Fibroblast of villous mesenchyme (primary cell): Measurements from ENCODE around the gene KISS1. TPM values are rescaled to one million over a fixed set of nuclear protein-coding genes. Genes with fewer than 3 reads are reported as not detected.
A peak's percentile ranks its signal among the peaks of the same experiment; 100 is the strongest.

Source experiments
- DNase-seq: peaks from one replicate; pipeline ENCODE4 v3.0.0-alpha.2; 2010; ENCODE audit warnings: low read depth
- H3K4me3 ChIP-seq: 2 replicates; pipeline ENCODE4 v1.5.1; 2011; ENCODE audit warnings: low read depth, mild to moderate bottlenecking, low read length
- CTCF ChIP-seq: IDR thresholded peaks from 2 replicates; pipeline ENCODE4 v1.5.1; 2012; ENCODE audit warnings: low read depth, mild to moderate bottlenecking, low read length; ENCODE audit not compliant: insufficient read depth
- total RNA-seq: library from RNA; depleted of rRNA; stranded (reverse); fragments of >200 nt; gene quantifications from 2 replicates; pipeline ENCODE4 v1.2.3, GENCODE V29; 2012

Gene KISS1
- total RNA-seq, 1 donor: 5.6 TPM

DNA sequence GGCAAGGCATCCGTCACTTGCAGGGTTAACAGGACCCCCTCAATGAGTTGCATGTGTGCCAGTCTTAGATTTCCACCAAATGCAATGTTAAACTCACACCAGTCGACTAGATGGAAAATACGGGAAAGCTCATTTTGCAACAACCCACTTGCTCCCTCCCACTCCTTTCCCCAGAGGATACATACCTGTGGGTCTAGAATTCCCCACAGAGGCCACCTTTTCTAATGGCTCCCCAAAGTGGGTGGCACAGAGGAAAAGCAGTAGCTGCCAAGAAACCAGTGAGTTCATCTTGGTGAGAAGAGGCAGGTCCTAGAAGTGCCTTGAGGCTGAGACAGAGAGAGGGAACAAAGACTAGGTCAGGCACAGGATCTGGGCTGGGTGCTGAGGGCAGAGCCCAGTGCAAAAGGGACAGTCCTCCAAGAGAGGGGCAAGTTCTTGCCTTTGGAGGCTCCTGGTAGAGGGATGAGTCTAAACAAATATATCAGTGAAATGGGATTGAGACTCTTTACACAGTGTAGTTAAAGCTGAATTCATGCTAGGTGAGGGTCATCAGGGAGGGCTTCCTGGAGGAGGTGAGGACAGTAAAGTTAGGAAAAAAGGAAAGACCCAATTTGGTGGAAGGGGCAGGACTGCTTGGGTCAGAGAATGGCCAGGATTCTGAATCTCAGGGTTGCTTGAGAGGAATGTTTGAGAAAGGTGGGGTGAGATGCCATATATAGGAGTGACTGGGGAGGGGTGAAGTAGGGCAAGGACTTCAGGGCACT is 3.5 kb downstream of the KISS1 start:
- TF ChIP-seq CTCF: no peak
- no peak overlapping the region for H3K4me3 ChIP-seq
- no peak for DNase-seq

- no peak overlapping the region for H3K4me3 ChIP-seq
- no peak for TF ChIP-seq CTCF
- no peak for DNase-seq
These were observed 4.2 kb downstream of the KISS1 start for GRCh38 chr1:204192046-204192445.

DNA sequence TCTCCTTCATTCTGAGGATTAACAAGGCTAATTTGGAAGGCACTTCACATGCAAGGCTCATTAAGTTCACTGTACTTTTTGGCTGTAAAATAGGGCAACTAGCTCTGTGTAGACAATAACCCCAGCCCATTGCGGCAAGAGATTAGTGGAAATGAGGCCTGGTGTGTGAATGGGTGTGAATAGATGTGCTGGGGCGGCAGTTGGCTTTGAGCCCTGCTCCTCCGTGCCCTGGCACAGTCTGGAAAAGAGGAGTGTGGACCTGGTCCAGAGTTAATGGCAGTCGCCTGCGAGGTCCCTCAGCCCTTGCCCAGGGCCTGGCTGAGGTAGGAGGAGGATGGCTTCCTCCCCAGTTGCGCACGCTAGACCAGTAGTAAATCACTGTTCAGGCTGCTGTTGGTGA is 4.8 kb downstream of the KISS1 start:
- DNase-seq: no peak
- H3K4me3 ChIP-seq: no peak overlapping the region
- TF ChIP-seq CTCF: no peak

DNA sequence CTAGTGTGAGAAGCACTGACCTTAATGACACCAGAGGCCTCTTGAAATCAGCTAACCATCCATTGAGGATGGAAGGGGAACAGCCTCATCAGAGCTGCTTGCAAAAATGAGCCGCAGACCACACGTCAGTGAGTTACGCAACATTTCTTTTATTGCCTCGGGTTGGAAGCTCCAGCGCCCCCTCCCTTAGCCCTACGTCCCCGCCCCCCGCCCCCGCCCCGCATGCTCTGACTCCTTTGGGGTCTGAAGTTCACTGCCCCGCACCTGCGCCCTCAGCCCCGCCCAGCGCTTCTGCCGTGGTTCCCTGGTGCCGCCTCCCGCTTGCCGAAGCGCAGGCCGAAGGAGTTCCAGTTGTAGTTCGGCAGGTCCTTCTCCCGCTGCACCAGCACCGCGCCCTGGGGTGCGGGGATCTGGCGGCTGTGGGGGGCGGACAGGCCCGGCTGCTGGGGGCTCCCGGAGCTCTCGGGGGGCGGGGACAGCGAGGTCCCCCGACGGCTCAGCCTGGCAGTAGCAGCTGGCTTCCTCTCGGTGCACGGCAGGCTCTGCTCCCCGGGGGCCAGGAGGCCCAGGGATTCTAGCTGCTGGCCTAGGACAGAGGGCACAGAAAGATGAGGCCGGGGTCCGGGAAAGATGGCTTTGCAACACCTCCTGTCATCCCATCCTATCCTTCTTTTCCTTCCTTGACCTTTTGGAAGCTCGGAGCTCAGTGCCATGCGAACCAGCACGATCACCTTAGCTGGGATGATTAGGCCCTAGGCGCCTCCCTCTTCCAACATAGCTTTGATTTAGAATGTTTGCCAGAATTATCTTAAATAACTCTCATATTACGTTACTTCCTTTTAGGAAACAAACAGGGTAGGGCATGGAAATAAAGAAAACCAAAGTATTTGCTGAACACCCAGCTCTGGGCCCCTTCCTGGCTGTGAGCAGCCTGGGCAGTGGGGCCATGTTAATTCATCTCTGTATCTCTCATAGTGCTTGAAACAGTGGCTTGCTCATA is 5.8 kb downstream of the KISS1 start:
- H3K4me3 ChIP-seq: peak overlapping the region; percentile 31
- TF ChIP-seq CTCF: no peak
- peak; percentile 82 for DNase-seq

DNA sequence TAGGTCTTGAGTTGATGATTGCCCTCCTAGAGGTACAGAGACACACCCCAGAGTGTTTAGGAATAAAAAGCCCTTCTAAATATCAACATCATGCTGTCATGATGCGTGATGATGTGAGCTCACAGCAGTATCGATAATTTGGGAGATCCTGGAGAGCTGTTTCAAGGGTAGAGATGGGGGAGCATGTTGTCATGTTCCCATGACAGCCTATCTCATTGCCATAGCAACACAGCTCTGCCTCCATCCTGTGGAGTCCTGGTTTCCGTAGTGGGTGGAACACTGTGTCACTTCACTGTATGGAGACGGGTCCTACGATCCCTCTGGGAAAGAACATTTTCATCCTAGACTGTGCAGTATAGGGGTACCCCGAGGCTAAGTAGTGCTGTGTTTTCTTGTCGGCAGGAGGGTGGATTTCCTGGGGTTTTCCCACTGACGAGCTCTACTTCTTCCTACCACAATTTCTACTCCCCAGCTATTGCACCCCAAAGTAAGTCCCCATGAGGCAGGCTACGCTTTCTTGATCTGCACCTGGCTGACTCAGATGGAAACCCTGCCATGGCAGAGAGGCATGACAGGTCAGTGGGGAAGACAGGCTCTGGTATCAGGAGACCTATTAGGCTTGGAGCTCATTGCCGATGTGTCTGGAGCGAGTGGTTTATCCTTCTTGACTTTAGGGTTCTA is 7.2 kb downstream of the KISS1 start:
- no peak for TF ChIP-seq CTCF
- DNase-seq: no peak
- no peak overlapping the region for H3K4me3 ChIP-seq

GRCh38 chr1:204186597-204186996 is 9.7 kb downstream of the KISS1 start:
- H3K4me3 ChIP-seq: no peak overlapping the region
- DNase-seq: no peak
- no peak for TF ChIP-seq CTCF
